HG03378 (cell line): ENCODE results near the gene CCDC88C.

Experiments
- ATAC-seq: cut with Tn5 transposase; IDR thresholded peaks from one replicate; pipeline ENCODE4 v1.9.1; 2021; ENCODE audit warnings: mild to moderate bottlenecking, moderate library complexity; ENCODE audit not compliant: unreplicated experiment

CCDC88C gene

DNA sequence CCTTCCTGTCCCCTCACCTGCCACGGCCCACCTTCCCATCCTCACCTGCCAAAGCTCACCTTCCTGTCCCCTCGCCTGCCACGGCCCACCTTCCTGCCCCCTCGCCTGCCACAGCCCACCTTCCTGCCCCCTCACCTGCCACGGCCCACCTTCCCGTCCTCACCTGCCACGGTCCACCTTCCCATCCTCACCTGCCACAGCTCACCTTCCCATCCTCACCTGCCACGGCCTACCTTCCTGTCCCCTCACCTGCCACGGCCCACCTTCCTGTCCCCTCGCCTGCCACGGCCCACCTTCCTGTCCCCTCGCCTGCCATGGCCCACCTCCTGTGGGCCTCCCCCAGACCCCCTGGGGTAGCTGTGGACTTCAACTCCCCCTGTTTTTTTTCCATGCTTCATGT is 124.3 kb downstream of the CCDC88C start:
- ATAC-seq = no peak

DNA sequence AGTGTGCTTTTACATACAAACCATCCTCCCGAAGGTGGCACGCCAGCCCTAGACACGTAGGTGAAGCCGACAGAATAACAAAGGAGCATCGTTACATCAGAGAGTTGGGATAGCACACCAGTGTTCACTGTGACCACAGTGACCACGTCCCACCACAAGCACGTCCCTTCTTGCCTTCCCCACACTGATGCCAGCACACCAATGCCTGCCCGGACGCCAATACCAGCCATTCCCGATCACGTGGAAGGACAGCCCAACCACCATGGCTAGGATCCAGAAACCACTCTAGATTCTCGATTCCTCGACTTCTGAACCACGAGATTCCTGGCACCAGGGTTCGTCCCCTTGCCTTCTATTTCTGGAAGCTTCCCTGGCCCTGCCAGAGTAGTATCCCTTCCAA is 125.1 kb downstream of the CCDC88C start:
- no peak for ATAC-seq

DNA sequence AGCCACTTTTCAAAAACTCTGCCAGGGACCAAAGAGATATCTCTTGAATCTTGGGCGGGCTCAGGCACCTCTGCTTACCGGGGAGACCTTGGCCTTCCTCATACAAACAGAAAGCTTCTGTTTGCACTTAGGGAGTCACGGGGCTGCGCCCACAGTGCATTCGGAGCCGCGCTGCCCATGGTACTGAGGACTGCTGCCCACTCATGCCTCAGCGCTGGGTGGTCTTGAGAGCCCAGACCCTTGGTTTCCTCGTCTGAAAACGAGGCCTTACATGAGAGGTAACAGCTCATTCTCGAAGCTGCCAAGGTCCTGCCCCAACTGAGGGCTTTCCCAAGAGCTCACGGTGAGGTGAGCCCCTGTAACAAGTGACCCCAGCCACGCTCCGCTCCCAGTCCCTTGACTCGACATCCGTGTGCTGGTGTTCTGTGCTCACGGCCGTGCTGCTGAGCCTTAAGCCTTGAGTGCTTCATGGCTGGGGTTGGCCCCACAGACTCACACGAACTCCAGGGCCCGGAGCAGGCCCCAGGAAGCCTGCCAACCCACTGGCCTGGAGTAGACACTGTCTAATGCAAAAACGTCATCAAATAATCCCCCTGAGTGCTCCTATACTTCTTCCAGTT is 125.7 kb downstream of the CCDC88C start:
- ATAC-seq = no peak

DNA sequence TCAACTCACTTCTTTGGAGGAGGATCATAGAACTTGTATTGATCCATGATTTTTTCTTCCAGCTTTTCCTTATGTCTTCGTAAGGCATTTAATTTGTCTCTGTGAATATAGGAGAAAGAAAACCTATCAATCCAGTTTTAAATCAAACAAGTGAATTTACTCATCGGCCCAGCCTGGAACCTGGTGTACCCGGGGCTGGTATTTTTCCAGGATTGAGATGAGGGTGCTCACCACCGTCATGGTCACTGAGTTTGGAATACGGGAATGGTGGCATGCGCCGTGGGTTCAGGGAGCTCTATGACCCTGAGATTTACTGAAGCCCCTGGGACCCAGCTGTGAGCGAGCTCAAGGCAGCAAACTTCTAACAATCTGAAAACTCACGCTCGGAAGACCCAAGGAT is 126.6 kb downstream of the CCDC88C start:
- no peak for ATAC-seq

DNA sequence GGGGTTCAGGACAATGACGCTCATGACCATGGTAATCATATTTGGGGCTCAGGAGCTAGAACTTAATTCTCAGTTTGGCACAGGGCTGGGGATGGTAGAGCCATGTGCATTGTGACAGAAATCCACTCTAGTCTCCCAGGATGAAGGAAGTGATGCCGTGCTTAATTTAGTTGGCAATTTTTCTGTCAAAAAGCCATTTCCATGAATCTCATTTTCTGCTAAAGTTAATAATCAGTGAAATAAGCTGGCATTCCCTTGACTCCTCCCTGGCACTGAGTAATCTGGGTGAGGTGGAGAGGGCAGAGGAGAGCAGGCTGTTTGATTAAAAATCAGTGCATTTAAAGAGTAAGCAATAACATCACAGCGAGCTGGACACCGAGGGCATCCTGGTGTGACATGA is 128.2 kb downstream of the CCDC88C start:
- ATAC-seq = no peak

DNA sequence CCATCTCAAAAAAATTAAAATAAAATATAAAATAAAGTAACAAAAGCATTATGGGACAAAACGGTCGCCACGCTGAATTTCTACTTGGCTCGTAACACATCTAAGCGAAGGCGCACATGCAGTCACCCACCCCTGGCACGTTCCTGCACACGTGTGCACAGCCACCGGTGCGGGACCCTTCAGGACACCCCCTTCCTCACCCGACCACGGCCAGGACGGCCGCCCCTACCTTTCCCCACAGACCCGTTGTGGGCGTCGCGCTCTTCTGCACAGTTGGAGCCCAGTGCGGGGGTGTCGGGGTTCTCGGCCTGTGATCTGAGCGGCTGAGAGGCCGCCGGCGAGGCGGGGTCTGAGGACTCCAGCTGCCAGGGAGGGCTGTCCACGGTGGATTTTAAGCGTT is 128.7 kb downstream of the CCDC88C start:
- no peak for ATAC-seq

DNA sequence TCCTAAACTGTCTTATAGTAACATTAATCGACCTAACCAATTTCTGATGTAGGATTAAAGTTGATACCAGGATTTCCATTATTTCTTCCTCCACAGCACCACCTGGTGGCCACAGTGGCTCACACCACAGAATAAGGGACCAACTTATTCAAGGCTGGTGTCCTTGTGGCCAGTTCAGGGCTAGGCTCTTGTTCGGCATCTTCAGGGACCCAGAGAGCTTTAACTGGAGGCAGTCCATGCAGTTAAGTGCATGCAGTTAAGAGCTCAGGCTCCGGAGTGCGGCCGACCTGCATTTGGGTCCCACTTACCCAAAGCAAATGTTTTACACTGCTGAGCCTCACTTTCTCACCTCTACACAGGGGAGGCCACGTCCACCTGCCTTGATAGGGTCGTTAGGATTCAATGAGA is 131.1 kb downstream of the CCDC88C start:
- no peak for ATAC-seq

DNA sequence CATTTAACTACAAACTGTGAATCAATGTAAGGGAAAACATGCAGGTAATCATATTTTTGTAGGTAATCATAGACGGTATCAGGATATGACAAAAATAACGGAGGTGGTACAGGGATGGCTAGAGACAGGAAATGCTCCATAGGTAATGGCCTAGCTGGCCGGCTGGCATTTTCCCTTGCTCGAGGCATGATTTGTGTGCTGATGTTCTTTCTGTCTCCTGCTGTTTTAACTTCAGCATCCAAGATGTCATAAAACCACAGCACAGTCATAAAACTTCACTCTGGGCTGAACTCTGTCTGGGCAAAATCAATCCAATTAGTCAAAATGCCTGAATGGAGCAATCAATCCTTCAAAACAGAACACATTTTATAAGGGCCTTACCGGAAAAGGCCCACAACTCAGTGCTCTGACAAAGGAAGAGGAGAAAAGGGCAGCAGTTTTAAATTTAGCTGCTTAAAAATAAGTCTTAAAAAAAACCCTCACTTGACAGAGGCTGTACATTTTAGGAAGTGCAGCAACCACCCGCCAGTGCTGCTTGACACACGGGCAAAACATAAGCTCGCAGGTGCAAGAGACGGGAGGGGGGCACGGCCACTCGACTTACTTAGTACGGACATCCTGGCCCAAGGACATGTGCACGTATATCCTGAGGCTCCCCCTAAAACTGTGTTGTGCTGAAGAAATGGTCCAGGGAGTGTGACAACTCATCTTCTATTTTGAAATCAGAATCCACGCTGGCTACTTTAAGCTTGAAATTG is 132.7 kb downstream of the CCDC88C start:
- ATAC-seq = no peak

DNA sequence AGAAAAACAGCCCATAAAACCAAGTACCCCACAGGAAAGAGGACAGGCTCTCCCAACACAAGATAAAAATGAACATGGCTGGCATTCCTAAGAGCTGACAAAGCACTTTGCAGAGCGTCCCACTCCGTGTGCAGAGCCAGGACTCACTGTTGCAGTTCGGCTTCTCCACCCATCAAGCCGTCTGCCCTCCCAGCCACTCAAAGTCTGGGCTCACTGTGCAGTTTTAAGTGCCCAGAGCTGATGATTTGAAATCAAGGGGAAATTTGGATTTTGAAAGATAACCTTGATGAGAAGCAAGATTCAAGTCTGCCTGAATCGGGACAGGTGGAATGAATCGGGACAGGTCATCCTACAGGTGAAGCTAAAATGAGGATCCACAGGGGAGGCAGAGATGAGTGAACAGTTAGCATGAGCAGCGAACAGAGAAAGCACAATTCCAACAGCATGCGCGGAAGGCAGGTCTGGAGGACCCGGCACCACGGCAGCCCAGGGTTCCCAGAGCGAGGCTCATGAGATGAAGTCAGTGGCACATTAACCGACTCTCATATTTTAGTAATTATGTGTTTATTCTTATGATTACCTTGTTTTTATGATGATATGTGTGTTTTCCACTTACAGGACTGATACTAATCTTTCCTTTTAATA is 133.4 kb downstream of the CCDC88C start:
- no peak for ATAC-seq

DNA sequence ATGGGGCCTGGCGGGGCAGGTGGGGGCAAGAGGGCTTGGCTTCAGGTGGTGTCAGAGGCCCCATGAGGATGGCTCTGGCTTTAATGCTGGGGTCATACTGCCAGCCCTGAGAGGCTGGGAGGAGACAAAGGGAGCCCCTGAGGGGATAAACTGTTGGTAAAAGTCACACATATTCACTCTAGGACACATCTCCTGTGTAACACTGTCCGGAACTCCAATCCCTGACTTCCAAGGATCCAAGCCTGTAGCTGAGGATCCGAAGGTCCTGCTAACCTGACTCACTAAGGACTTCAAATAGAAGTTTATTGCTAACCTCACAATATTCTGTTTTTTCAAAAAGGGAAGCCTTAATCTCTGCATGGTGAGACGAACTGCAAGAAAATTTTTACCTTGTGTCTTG is 134.0 kb downstream of the CCDC88C start:
- ATAC-seq = no peak

DNA sequence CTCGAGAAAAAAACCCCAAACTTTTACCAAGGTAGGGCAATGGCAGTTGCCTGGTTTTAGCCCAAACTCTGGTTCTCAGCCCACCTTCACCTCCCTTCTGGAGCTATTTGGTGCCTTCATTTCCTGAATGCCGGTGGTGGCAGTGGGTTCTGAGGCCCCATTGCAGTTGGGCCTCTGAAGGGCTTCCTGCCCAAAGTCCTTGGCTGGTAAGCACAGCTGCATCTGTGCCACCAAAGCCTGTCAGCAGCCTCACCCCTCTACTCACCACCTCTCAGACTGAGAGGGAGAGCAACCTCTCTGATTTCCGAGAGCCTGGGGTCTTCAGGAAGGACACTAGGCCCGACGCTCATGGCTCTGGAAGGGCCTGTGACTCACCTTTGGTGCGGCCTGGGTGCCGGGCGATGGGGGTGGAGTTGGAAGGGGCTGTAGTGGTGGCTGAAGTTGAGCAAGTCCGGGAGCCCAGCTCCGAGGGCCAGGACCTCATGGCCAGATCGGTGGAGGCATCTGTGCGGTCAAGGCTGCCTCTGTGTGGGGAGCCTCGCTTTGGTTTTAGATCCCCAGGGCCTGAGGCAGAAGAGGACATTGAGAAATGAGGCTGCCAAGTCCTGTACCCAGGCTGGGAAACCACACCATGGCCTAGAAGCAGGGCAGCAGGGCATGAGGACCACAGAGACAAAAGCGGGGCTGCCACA is 134.5 kb downstream of the CCDC88C start:
- no peak for ATAC-seq

DNA sequence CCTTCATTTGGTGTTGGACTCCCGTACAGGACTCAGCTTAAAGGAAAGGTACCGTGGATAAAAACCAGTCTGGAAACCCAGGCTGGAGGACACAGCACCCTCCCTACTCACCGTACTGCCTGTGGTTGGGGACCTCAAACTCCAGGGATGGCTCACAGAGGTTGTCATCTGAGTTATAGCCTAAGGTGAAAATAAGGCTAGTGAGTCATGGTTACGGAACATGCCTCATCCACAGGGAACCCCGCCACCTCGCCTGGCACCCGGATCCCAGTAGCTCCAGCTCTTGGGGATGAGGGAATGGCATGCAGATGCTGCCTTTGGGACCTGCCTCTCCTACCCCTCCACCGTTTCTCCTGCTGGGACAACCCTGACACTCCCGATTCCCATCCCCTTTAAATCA is 136.3 kb downstream of the CCDC88C start:
- no peak for ATAC-seq

DNA sequence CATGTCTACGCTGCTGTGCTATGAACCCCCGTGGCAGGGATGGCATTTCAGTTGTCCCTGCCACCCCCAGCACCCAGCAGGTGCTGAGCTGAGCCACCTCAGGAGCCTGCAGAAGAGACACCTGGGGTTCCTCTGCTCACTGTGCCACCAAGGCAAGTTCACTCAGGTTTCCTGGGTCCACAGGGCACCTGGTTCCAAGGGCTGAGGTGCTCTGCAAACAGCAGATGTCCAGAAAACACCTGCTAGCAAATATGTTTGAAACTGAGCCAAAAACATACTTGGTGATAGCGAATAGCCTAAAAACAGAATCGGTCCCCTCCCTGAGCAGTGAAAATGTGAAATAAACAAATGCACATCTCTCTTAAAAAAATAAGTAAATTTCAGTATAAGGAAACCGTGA is 137.5 kb downstream of the CCDC88C start:
- ATAC-seq = no peak

DNA sequence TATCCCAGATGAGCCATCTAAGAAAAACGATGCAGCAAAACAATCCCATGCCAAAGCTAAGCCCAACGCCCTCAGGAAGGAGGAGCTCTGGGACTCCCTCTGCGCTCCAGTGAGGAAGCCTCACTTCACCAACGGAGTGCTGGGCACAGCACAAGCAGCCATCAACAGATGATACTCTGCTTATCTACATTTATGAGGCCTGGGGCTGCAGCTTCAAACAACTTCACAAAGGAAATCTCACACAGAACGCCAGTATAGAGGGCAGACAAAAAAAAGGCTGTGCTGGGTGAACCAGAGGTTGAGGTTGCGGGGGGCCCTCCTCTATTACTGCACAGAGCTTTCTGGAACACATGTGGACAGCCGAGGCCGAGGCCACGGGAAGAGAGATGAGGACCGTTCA is 138.3 kb downstream of the CCDC88C start:
- no peak for ATAC-seq

DNA sequence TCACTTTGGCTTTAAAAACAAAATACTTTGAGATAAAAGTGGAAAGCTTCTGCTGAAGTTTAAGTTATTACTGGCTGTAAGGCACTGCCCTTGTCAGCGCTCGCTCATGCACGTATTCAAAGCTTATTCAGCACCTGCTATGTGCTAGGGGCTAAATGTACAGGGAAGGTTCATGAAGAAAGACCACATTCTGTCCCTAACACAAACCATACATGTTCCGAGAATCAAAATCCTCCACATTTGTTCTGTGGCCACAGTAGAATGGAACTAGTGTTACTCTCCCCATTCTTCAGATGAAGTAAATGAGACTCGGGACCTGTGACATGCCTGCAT is 139.3 kb downstream of the CCDC88C start:
- ATAC-seq = no peak

DNA sequence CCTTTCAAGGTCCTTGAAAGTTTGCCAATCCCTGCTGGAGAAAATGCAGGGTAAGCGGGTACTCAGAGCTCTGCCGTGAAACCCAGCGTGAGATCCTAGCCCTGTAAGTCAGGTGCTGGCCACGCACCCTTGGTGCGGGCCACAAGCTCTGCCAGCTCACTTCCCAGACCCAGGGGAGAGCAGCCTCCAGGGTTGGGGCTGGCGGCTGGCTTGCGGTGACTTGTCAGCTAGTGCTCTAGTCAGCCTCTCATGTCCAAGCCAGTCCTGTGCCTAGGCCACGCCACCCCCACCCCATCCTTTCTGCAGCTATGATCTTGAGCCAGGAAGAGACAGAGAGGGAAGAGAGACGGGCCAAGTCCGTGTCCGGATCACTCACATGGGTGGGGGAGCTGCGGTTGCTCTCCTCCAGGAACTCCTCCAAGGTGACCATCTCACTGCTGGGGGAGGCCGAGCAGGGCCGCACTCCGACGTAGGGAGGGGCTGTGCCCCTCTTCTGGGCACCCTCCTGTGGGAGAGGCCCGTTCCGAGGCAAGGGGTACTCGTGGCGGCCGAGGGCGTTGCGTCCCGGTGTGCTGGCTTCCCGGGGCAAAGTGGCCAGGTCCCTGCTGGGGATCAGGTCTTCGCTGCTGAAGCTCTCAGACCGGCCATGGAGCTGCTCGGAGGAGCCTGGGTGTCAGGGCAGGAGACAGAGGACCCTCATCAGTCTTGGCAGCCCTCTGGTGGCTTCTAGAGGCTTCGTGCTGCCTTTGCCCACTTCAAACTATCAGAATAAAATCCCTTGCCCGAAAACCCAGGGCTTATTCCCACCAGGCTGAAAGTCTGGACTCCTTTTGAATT is 139.9 kb downstream of the CCDC88C start:
- ATAC-seq = no peak

DNA sequence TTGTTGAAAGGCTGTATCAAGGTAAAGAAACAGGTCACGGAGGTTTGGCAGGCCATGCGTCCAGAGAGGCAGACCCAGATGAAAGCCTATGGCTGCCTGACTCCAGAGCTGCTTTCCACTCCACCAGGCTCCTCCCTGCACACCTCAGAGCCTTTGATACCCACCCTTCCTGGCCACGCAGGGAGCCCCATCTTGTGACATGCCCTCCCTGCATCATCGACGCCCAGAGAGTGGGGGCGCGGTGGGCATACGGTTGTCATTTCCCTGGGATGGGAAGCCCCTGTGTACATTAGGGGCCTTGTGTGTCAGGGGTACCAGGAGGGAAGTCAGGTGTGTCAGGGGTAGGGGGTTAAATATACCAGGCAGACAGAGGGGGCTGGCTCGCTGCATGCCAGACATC is 142.8 kb downstream of the CCDC88C start:
- ATAC-seq = no peak

DNA sequence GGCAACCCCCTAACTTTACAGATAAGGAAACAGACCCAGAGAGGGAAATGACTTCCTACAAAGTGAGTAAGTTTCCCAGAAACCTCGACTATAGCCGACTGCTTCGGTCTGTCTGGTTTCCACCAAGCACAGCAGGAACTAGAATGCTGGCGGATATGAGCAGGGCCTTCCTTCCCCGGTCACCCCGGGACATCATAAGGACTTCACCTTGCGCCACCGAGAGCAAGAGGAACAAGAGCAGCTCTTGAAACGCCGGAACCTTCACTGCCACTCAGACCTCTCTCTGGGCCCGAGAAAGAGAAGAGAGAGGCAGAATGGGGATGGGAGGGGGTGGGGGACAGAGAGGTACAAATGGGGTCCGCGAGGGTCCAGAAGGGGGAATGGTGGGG is 143.7 kb downstream of the CCDC88C start:
- no peak for ATAC-seq

DNA sequence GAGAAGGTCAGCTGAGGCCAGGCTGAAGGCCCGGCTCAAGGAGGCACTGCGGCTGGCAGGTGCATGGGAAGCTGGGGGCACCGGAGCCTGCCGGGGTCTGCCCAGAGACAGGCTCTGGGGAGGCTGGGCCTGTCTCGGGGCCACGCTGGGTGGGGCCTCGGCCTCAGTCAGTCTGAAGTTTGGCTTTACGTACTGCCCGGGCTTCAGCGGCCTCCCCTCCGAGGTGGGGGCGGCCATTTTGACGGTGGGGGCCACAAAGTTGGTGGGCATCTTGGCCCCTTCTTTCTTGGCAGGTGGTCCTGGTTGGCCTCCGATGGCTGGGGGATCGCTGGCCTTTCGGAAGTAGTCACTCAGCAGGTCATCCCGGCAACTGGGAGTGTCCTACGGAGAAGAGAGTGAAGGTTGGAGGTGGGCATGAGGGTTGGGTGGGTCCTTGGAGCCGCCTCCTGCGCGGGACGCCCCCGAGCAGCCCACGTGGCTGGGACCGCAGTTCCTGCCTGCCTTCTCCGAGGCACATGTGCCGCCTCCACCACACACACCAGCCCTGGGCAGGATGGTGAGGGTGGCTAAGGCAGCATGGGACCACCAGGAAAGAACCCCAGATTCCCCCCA is 144.2 kb downstream of the CCDC88C start:
- no peak for ATAC-seq
